Vagina (tissue), 2 donors: ENCODE results near the gene NAALADL1. TPM values are rescaled to one million over a fixed set of nuclear protein-coding genes. Genes with fewer than 3 reads are reported as not detected.
A peak's percentile ranks its signal among the peaks of the same experiment; 100 is the strongest.

Experiments
- DNase-seq, 2 donors: peaks; one replicate each; pipeline ENCODE4 v3.0.0-alpha.2; 2017; ENCODE audit errors: extremely low spot score in 2 of 2
- H3K27ac ChIP-seq: fragments of 200-600 bp; sonication (generic); one replicate; pipeline ENCODE4 v1.5.1; 2019
- H3K27me3 ChIP-seq: fragments of 200-600 bp; sonication (generic); one replicate; pipeline ENCODE4 v1.5.1; 2019
- H3K36me3 ChIP-seq, 2 donors: fragments of 200-600 bp; sonication (generic); one replicate each; pipeline ENCODE4 v1.5.1; 2017 to 2019
- H3K4me1 ChIP-seq: fragments of 200-600 bp; sonication (generic); one replicate; pipeline ENCODE4 v1.5.1; 2019
- H3K4me3 ChIP-seq, 2 donors: fragments of 200-600 bp; sonication (generic); 1 replicate in 1 of 2; 2 replicates in 1 of 2; pipeline ENCODE4 v1.5.1; 2016 to 2019
- H3K9me3 ChIP-seq: fragments of 200-600 bp; sonication (generic); one replicate; pipeline ENCODE4 v1.5.1; 2019
- CTCF ChIP-seq, 3 experiments: fragments of 450-650 bp in 2 of 3; fragments of 200-600 bp in 1 of 3; sonication (generic) in 1 of 3; IDR thresholded peaks; one replicate each; pipeline ENCODE4 v1.5.1; 2017 to 2019; ENCODE audit warnings: antibody characterized with exemption in 3 of 3, mild to moderate bottlenecking in 2 of 3, moderate library complexity in 2 of 3
- POLR2A ChIP-seq, 2 donors: fragments of 450-650 bp; IDR thresholded peaks; one replicate each; pipeline ENCODE4 v1.6.1; 2017; ENCODE audit warnings: antibody characterized with exemption in 2 of 2, mild to moderate bottlenecking in 2 of 2, moderate library complexity in 2 of 2
- POLR2AphosphoS5 ChIP-seq, 2 donors: sonication (generic); formaldehyde crosslinking; IDR thresholded peaks; one replicate each; pipeline ENCODE4 v1.9.0; 2017; ENCODE audit warnings: antibody characterized with exemption in 2 of 2, mild to moderate bottlenecking in 2 of 2, low read depth in 1 of 2; ENCODE audit not compliant: insufficient read depth in 1 of 2
- intact Hi-C: fragments of 100-400 bp; cut with DNase I; formaldehyde crosslinking; loops from one replicate; pipeline ENCODE4 v1.15.1; 2023
- total RNA-seq: library from RNA; depleted of rRNA; stranded (reverse); fragments of >200 nt; gene quantifications from one replicate; pipeline ENCODE4 v1.2.3, GENCODE V29; 2016

NAALADL1 gene
- total RNA-seq, 1 donor from 2014 or later = 30.7 TPM

GRCh38 chr11:65043881-65044501, 14.4 kb downstream of the NAALADL1 start:
- Histone ChIP-seq H3K27ac (no peak overlapping the region), H3K4me3 (no peak overlapping the region), H3K4me1 (peaks cover 53% of the 10 kb centered on the region), H3K9me3 (no peaks in the 10 kb centered on the region), H3K36me3 (peaks cover 0 to 18% of the 10 kb centered on the region in 2 donors), H3K27me3 (no peaks in the 10 kb centered on the region)
- no peak for TF ChIP-seq CTCF (IDR thresholded peaks at IDR 0.05)
- no peak for TF ChIP-seq POLR2AphosphoS5 (IDR thresholded peaks at IDR 0.05; ENCODE audit: insufficient read depth in 1 of 2, low read depth in 1 of 2)
- no peak for TF ChIP-seq POLR2A (IDR thresholded peaks at IDR 0.05)
- intact Hi-C loops = no loop called here
- no peak for DNase-seq

- H3K4me1 ChIP-seq = peaks cover 46% of the 10 kb centered on the region
- H3K9me3 ChIP-seq = no peaks in the 10 kb centered on the region
- no peaks in the 10 kb centered on the region for H3K27me3 ChIP-seq
- intact Hi-C loops = no loop called here
- no peak for DNase-seq
- peaks cover 0 to 24% of the 10 kb centered on the region in 2 donors for H3K36me3 ChIP-seq
- no peak for TF ChIP-seq CTCF (IDR thresholded peaks at IDR 0.05)
- no peak overlapping the region for H3K4me3 ChIP-seq
- H3K27ac ChIP-seq = no peak overlapping the region
Observed at GRCh38 chr11:65042891-65043290, 15.5 kb downstream of the NAALADL1 start.

GRCh38 chr11:65040847-65041622, 17.3 kb downstream of the NAALADL1 start, which contains the start of gene SAC3D1:
Gene SAC3D1 (plus strand): TSS chr11:65041210. CDS start chr11:65041293, 83 bp downstream.
- H3K4me1 ChIP-seq = peaks cover 34% of the 10 kb centered on the region
- H3K9me3 ChIP-seq = no peaks in the 10 kb centered on the region
- intact Hi-C loops = no loop called here
- TF ChIP-seq POLR2AphosphoS5 (IDR thresholded peaks at IDR 0.05; ENCODE audit: insufficient read depth in 1 of 2, low read depth in 1 of 2) (peak; percentile 87 to 91), POLR2A (IDR thresholded peaks at IDR 0.05) (no peak), CTCF (IDR thresholded peaks at IDR 0.05) (peak in 1 of 3 experiments; percentile 19)
- DNase-seq = peak in 1 of 2 donors; percentile 92
- H3K36me3 ChIP-seq = peaks cover 0 to 39% of the 10 kb centered on the region in 2 donors
- no peaks in the 10 kb centered on the region for H3K27me3 ChIP-seq
- peak within 1 kb of the TSS; percentile 88 for H3K27ac ChIP-seq
- peak within 1 kb of the TSS; percentile 67 to 97 for H3K4me3 ChIP-seq

- intact Hi-C loops = no loop called here
- Histone ChIP-seq H3K4me3 (peak overlapping the region; percentile 67 to 97), H3K4me1 (peaks cover 34% of the 10 kb centered on the region), H3K36me3 (peaks cover 0 to 44% of the 10 kb centered on the region in 2 donors), H3K9me3 (no peaks in the 10 kb centered on the region), H3K27ac (peak overlapping the region; percentile 88), H3K27me3 (no peaks in the 10 kb centered on the region)
- TF ChIP-seq CTCF (IDR thresholded peaks at IDR 0.05) = no peak
- no peak for DNase-seq
Observed at GRCh38 chr11:65040520-65040846, 17.9 kb downstream of the NAALADL1 start.

- intact Hi-C loops = no loop called here
- Histone ChIP-seq H3K36me3 (peaks cover 0 to 59% of the 10 kb centered on the region in 2 donors), H3K27me3 (no peaks in the 10 kb centered on the region), H3K9me3 (no peaks in the 10 kb centered on the region), H3K4me3 (no peak overlapping the region), H3K27ac (no peak overlapping the region), H3K4me1 (peaks cover 11% of the 10 kb centered on the region)
- DNase-seq = no peak
- TF ChIP-seq POLR2AphosphoS5 (IDR thresholded peaks at IDR 0.05; ENCODE audit: insufficient read depth in 1 of 2, low read depth in 1 of 2) (no peak), CTCF (IDR thresholded peaks at IDR 0.05) (no peak), POLR2A (IDR thresholded peaks at IDR 0.05) (no peak)
Observed at GRCh38 chr11:65036931-65037330, 21.4 kb downstream of the NAALADL1 start.
